Testis (tissue), 2 donors: ENCODE measurements around the gene RAB27B.

Experiments used
- CTCF ChIP-seq, 3 experiments: fragments of 450-650 bp in 2 of 3; fragments of 200-600 bp in 1 of 3; sonication (generic) in 1 of 3; IDR thresholded peaks; one replicate each; pipeline ENCODE4 v1.5.1; 2016 to 2019; ENCODE audit warnings: antibody characterized with exemption in 3 of 3, mild to moderate bottlenecking in 2 of 3, moderate library complexity in 1 of 3
- POLR2A ChIP-seq: fragments of 450-650 bp; IDR thresholded peaks from one replicate; pipeline ENCODE4 v1.6.1; 2017; ENCODE audit warnings: antibody characterized with exemption, mild to moderate bottlenecking, moderate library complexity

DNA sequence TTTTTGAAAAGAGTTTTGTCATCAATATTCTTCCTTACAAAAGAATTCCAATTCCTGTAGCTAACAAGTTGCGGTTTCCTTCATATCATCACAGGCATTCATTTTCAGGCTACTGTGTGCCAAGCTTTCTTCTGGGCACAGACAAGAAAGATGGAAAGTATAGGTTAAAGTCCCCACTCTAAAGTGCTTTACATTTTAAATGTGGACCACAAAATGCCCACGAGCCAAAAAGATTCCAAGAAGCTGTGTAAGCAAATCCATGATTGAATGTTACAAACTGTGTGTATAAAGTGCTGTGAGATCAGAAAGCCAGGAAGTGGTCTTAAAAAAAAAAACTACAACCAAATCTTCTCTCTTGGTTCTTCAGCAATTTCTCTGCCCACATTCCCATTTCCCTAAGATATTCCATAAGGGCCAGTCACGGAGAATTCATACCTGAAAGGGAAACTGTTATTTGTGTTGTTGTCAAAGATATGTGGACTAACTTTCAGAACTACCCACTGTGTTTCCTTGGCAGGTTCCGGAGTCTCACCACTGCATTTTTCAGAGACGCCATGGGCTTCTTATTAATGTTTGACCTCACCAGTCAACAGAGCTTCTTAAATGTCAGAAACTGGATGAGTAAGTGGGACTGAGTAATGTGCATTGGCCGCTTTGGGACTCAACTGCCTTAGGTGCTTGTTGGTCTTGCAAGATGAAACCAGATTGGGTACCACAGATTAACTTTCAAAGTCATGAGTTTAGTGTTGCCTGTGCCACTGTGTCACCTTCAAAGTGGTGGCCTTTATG is 55.7 kb downstream of the RAB27B start:
- no peak for TF ChIP-seq CTCF (IDR thresholded peaks at IDR 0.05)
- TF ChIP-seq POLR2A, result no peak
